ENCODE results near the gene ZNF2. TPM values are rescaled to one million over a fixed set of nuclear protein-coding genes. Genes with fewer than 3 reads are reported as not detected.

ZNF2 gene
- total and polyA plus RNA-seq, 2 of the 13 experiments (the other 11 are each of a cell fraction or from before 2014, with no cell fraction given): 4.3 to 6.1 TPM

- TF ChIP-seq KIAA2018 (CRISPR knock-in tag; IDR thresholded peaks at IDR 0.05; ENCODE audit: borderline replicate concordance): no peak
- no peak for TF ChIP-seq MED8 (CRISPR knock-in tag; IDR thresholded peaks at IDR 0.05; ENCODE audit: insufficient replicate concordance)
- TF ChIP-seq MNT (IDR thresholded peaks at IDR 0.05): no peak
- no peak for TF ChIP-seq ZNF333 (CRISPR knock-in tag; IDR thresholded peaks at IDR 0.05; ENCODE audit: borderline replicate concordance)
- no peak for TF ChIP-seq HNRNPUL1 (IDR thresholded peaks at IDR 0.05; ENCODE audit: low read depth, low read length)
- TF ChIP-seq ZNF703 (CRISPR knock-in tag; IDR thresholded peaks at IDR 0.05; ENCODE audit: borderline replicate concordance): 0 out of 2 replicates have a peak, but pooled peaks have one; percentile 57
- no peak for TF ChIP-seq KLF15 (CRISPR knock-in tag; IDR thresholded peaks at IDR 0.05; ENCODE audit: borderline replicate concordance)
- no peak for TF ChIP-seq ZFP91 (CRISPR knock-in tag; IDR thresholded peaks at IDR 0.05; ENCODE audit: borderline replicate concordance)
- no peak for TF ChIP-seq ZNF672 (CRISPR knock-in tag; IDR thresholded peaks at IDR 0.05)
- TF ChIP-seq NFYC (CRISPR knock-in tag; IDR thresholded peaks at IDR 0.05): no peak
- no peak for TF ChIP-seq NCOA2 (CRISPR knock-in tag; IDR thresholded peaks at IDR 0.05)
- no peak for TF ChIP-seq ZNF788 (CRISPR knock-in tag; IDR thresholded peaks at IDR 0.05; ENCODE audit: borderline replicate concordance)
- no peak for TF ChIP-seq ARNTL (CRISPR knock-in tag; IDR thresholded peaks at IDR 0.05)
- TF ChIP-seq NFE2L2 (IDR thresholded peaks at IDR 0.05; ENCODE audit: low read length): no peak
- no peak for TF ChIP-seq ZNF878 (CRISPR knock-in tag; IDR thresholded peaks at IDR 0.05)
- no peak for TF ChIP-seq TCF12 (IDR thresholded peaks at IDR 0.05)
- no peak for TF ChIP-seq TCF12 (CRISPR knock-in tag; IDR thresholded peaks at IDR 0.05)
- TF ChIP-seq ZNF282 (IDR thresholded peaks at IDR 0.05; ENCODE audit: partially characterized antibody): no peak
Measured at GRCh38 chr2:95159690-95160449, 5.7 kb upstream of the ZNF2 start, which contains the start of gene ZNF514 (continued).

Data from HepG2 (cell line).